HepG2 (cell line): ENCODE measurements around the gene VWA3A. TPM values are rescaled to one million over a fixed set of nuclear protein-coding genes. Genes with fewer than 3 reads are reported as not detected.

Experiments used
- ADNP ChIP-seq: sonication (generic); formaldehyde crosslinking; IDR thresholded peaks from 2 replicates; pipeline ENCODE4 v1.4.0; 2020; ENCODE audit warnings: missing genetic modification reagents
- ASH2L ChIP-seq: fragments of 300-600, 200-600 bp; sonication (generic); IDR thresholded peaks from 2 replicates; pipeline ENCODE4 v1.7.0; 2017; ENCODE audit warnings: low read depth, mild to moderate bottlenecking, moderate library complexity, mixed read lengths, low read length; ENCODE audit not compliant: insufficient read length
- FIP1L1 ChIP-seq: fragments of 200-400 bp; formaldehyde crosslinking; IDR thresholded peaks from 2 replicates; pipeline ENCODE4 v1.6.1; 2018; ENCODE audit warnings: low read depth, mild to moderate bottlenecking, low read length, moderate library complexity, borderline replicate concordance; ENCODE audit not compliant: insufficient read depth
- FOXK2 ChIP-seq: fragments of 450-650 bp; IDR thresholded peaks from 2 replicates; pipeline ENCODE4 v1.6.1; 2016
- GZF1 ChIP-seq: sonication (generic); formaldehyde crosslinking; IDR thresholded peaks from 2 replicates; pipeline ENCODE4 v1.5.1; 2020; ENCODE audit warnings: mild to moderate bottlenecking, missing genetic modification reagents
- HOXA5 ChIP-seq: sonication (generic); formaldehyde crosslinking; IDR thresholded peaks from 2 replicates; pipeline ENCODE4 v1.4.0; 2020; ENCODE audit warnings: missing genetic modification reagents
- MXI1 ChIP-seq: IDR thresholded peaks from 3 replicates; pipeline ENCODE4 v1.6.1; 2012; ENCODE audit warnings: low read depth, low read length, inconsistent platforms, borderline replicate concordance
- NFE2L2 ChIP-seq: fragments of 150-350 bp; IDR thresholded peaks from 2 replicates; pipeline ENCODE4 v1.6.1; 2014; ENCODE audit warnings: low read length
- NFKBIZ ChIP-seq: IDR thresholded peaks from 2 replicates; pipeline ENCODE4 v1.6.1; 2018; ENCODE audit warnings: missing genetic modification reagents, missing compliant biosample characterization
- NR2F6 ChIP-seq, 2 experiments: IDR thresholded peaks; 2 replicates each; pipeline ENCODE4 v1.6.1; 2016; ENCODE audit warnings: antibody characterized with exemption in 1 of 2, mild to moderate bottlenecking in 1 of 2
- POGK ChIP-seq: sonication (generic); formaldehyde crosslinking; conservative IDR thresholded peaks from 2 replicates; pipeline ENCODE4 v1.8.0; 2022; ENCODE audit warnings: mild to moderate bottlenecking, moderate library complexity, missing genetic modification reagents
- SP2 ChIP-seq: sonication (generic); formaldehyde crosslinking; IDR thresholded peaks from 2 replicates; pipeline ENCODE4 v1.5.1; 2020; ENCODE audit warnings: mild to moderate bottlenecking, missing genetic modification reagents
- SP4 ChIP-seq: sonication (generic); formaldehyde crosslinking; IDR thresholded peaks from 2 replicates; pipeline ENCODE4 v1.8.1; 2023; ENCODE audit warnings: mild to moderate bottlenecking, missing genetic modification reagents
- TBL1XR1 ChIP-seq: fragments of 150-350 bp; IDR thresholded peaks from 2 replicates; pipeline ENCODE4 v1.6.1; 2014; ENCODE audit warnings: borderline replicate concordance, low read length; ENCODE audit not compliant: partially characterized antibody
- TBP ChIP-seq: sonication (generic); formaldehyde crosslinking; IDR thresholded peaks from 2 replicates; pipeline ENCODE4 v1.5.0; 2020; ENCODE audit warnings: missing genetic modification reagents
- ZBTB7B ChIP-seq: sonication (generic); formaldehyde crosslinking; IDR thresholded peaks from 2 replicates; pipeline ENCODE4 v1.4.0; 2020; ENCODE audit warnings: missing genetic modification reagents
- ZC3H4 ChIP-seq: sonication (generic); formaldehyde crosslinking; IDR thresholded peaks from 2 replicates; pipeline ENCODE4 v1.4.0; 2020; ENCODE audit warnings: missing genetic modification reagents, borderline replicate concordance
- ZFP82 ChIP-seq: sonication (generic); formaldehyde crosslinking; IDR thresholded peaks from 2 replicates; pipeline ENCODE4 v1.5.1; 2020; ENCODE audit warnings: mild to moderate bottlenecking, missing genetic modification reagents, borderline replicate concordance
- ZMYM3 ChIP-seq: sonication (generic); formaldehyde crosslinking; IDR thresholded peaks from 2 replicates; pipeline ENCODE4 v1.5.1; 2020; ENCODE audit warnings: mild to moderate bottlenecking, missing genetic modification reagents
- ZNF34 ChIP-seq: sonication (generic); formaldehyde crosslinking; IDR thresholded peaks from 2 replicates; pipeline ENCODE4 v1.4.0; 2020; ENCODE audit warnings: mild to moderate bottlenecking, missing genetic modification reagents, borderline replicate concordance
- ZNF501 ChIP-seq: sonication (generic); formaldehyde crosslinking; IDR thresholded peaks from 2 replicates; pipeline ENCODE4 v1.5.1; 2020; ENCODE audit warnings: mild to moderate bottlenecking, moderate library complexity, missing genetic modification reagents
- ZNF670 ChIP-seq: sonication (generic); formaldehyde crosslinking; IDR thresholded peaks from 2 replicates; pipeline ENCODE4 v1.8.0; 2022; ENCODE audit warnings: mild to moderate bottlenecking, missing genetic modification reagents, borderline replicate concordance
- polyA plus RNA-seq, 8 experiments: library from polyadenylated mRNA; depleted of rRNA in 3 of 8; stranded (reverse) in 7 of 8; unstranded in 1 of 8; fragments of >200 nt; fragmentation: Illumina TruSeq in 4 of 8; extraction: Trizol in 4 of 8; gene quantifications; 2 replicates each; pipeline versions ENCODE4 v1.2.1 to v1.2.3, GENCODE V29; 2011 to 2016; ENCODE audit warnings: low read depth in 4 of 8, missing spikeins in 1 of 8, mixed read lengths in 1 of 8; ENCODE audit not compliant: insufficient read depth in 1 of 8
- total RNA-seq, 5 experiments: library from RNA; depleted of rRNA; stranded (reverse); fragments of >200 nt; fragmentation: Illumina TruSeq; extraction: Trizol; gene quantifications; 2 replicates each; pipeline ENCODE4 v1.2.3, GENCODE V29; 2016; ENCODE audit warnings: low read depth in 1 of 5
- TF ChIP-seq, protein P1 (sequence below): sonication (generic); formaldehyde crosslinking; IDR thresholded peaks from 2 replicates; pipeline ENCODE4 v1.5.0; 2020; ENCODE audit warnings: mild to moderate bottlenecking, missing genetic modification reagents
- TF ChIP-seq, protein P2 (sequence below): sonication (generic); formaldehyde crosslinking; IDR thresholded peaks from 2 replicates; pipeline ENCODE4 v1.5.0; 2020; ENCODE audit warnings: missing genetic modification reagents
- TF ChIP-seq, protein P3 (sequence below): sonication (generic); formaldehyde crosslinking; IDR thresholded peaks from 2 replicates; pipeline ENCODE4 v1.8.0; 2022; ENCODE audit warnings: mild to moderate bottlenecking, missing genetic modification reagents, moderate library complexity

Gene VWA3A
- total and polyA plus RNA-seq, 2 of the 13 experiments (the other 11 are each of a cell fraction or from before 2014, with no cell fraction given): 0.03 to 0.07 TPM

- TF ChIP-seq NR2F6 (IDR thresholded peaks at IDR 0.05) (no peak), NR2F6 (CRISPR knock-in tag; IDR thresholded peaks at IDR 0.05) (no peak), SP4 (CRISPR knock-in tag) (0 out of 2 replicates have a peak, but pooled peaks have one; percentile 26), ASH2L (no peak), TBP (0 out of 2 replicates have a peak, but pooled peaks have one; percentile 23), GZF1 (CRISPR knock-in tag) (no peak), ZBTB7B (no peak), ZMYM3 (CRISPR knock-in tag) (peak; percentile 31; the same call in 1 of the 2 replicates), MXI1 (no peak), ZNF501 (CRISPR knock-in tag) (no peak), ADNP (peak; percentile 74), ZC3H4 (0 out of 2 replicates have a peak, but pooled peaks have one; percentile 43), NFE2L2 (no peak), ZNF34 (CRISPR knock-in tag) (no peak), SP2 (CRISPR knock-in tag) (0 out of 2 replicates have a peak, but pooled peaks have one; percentile 4), FOXK2 (no peak), POGK (CRISPR knock-in tag) (0 out of 2 replicates have a peak, but pooled peaks have one; percentile 1), NFKBIZ (no peak), ZNF670 (CRISPR knock-in tag) (0 out of 2 replicates have a peak, but pooled peaks have one; percentile 29), FIP1L1 (no peak), HOXA5 (CRISPR knock-in tag) (no peak), TBL1XR1 (no peak), ZFP82 (CRISPR knock-in tag) (no peak)
- TF ChIP-seq, protein P1, sequence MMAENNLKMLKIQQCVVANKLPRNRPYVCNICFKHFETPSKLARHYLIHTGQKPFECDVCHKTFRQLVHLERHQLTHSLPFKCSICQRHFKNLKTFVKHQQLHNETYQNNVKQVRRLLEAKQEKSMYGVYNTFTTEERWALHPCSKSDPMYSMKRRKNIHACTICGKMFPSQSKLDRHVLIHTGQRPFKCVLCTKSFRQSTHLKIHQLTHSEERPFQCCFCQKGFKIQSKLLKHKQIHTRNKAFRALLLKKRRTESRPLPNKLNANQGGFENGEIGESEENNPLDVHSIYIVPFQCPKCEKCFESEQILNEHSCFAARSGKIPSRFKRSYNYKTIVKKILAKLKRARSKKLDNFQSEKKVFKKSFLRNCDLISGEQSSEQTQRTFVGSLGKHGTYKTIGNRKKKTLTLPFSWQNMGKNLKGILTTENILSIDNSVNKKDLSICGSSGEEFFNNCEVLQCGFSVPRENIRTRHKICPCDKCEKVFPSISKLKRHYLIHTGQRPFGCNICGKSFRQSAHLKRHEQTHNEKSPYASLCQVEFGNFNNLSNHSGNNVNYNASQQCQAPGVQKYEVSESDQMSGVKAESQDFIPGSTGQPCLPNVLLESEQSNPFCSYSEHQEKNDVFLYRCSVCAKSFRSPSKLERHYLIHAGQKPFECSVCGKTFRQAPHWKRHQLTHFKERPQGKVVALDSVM (CRISPR knock-in tag): peak; percentile 85; the same call in 1 of the 2 replicates
- TF ChIP-seq, protein P2, sequence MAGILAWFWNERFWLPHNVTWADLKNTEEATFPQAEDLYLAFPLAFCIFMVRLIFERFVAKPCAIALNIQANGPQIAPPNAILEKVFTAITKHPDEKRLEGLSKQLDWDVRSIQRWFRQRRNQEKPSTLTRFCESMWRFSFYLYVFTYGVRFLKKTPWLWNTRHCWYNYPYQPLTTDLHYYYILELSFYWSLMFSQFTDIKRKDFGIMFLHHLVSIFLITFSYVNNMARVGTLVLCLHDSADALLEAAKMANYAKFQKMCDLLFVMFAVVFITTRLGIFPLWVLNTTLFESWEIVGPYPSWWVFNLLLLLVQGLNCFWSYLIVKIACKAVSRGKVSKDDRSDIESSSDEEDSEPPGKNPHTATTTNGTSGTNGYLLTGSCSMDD (CRISPR knock-in tag): no peak
- TF ChIP-seq, protein P3, sequence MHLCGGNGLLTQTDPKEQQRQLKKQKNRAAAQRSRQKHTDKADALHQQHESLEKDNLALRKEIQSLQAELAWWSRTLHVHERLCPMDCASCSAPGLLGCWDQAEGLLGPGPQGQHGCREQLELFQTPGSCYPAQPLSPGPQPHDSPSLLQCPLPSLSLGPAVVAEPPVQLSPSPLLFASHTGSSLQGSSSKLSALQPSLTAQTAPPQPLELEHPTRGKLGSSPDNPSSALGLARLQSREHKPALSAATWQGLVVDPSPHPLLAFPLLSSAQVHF: no peak
- TF ChIP-seq, all 625 proteins: peak for 12
Measured at GRCh38 chr16:22193063-22193411, 100.7 kb downstream of the VWA3A start (continued).
